Astrocyte (in vitro differentiated cells and primary cell): Measurements from ENCODE around the gene BLZF1.

Experiments
- CTCF ChIP-seq: IDR thresholded peaks from 2 replicates; pipeline ENCODE4 v1.5.1; 2011; ENCODE audit warnings: low read depth, mild to moderate bottlenecking, inconsistent platforms, low read length, moderate library complexity; ENCODE audit not compliant: insufficient read depth
- EZH2 ChIP-seq: IDR thresholded peaks from 2 replicates; pipeline ENCODE4 v1.6.1; 2012; ENCODE audit warnings: mild to moderate bottlenecking, low read length, inconsistent platforms; ENCODE audit not compliant: insufficient read depth

GRCh38 chr1:169326261-169326955, 41.6 kb upstream of the BLZF1 start:
- TF ChIP-seq CTCF (no peak), EZH2 (no peak)
